CD4-positive, alpha-beta T cell treated with Interleukin-6 at 100 ng/mL for 8 hours (primary cell): ENCODE data around the gene CEP131.
"Not testable (repeated sequence)": the region's sequence is repeated elsewhere in the genome, so short reads cannot be mapped to it uniquely, and the experiment has no call there.

ENCODE experiments used
- DNase-seq: peaks from one replicate; pipeline ENCODE4 v3.0.0-alpha.2; 2020; ENCODE audit warnings: mixed read lengths, low spot score

Gene CEP131

GRCh38 chr17:81238815-81239713, 16.3 kb upstream of the CEP131 start, which contains the start of the genes NDUFAF8 and TEPSIN:
Gene NDUFAF8 (plus strand): TSS chr17:81239318. CDS start chr17:81239364, 46 bp downstream.
Gene TEPSIN (minus strand): TSS chr17:81239055. CDS start chr17:81239033, 22 bp downstream.
- DNase-seq, result peak; percentile 97

- no peak for DNase-seq
Observed at GRCh38 chr17:81238490-81238814, 15.7 kb upstream of the CEP131 start.

GRCh38 chr17:81237591-81238489, 15.1 kb upstream of the CEP131 start:
- DNase-seq, result no peak

DNA sequence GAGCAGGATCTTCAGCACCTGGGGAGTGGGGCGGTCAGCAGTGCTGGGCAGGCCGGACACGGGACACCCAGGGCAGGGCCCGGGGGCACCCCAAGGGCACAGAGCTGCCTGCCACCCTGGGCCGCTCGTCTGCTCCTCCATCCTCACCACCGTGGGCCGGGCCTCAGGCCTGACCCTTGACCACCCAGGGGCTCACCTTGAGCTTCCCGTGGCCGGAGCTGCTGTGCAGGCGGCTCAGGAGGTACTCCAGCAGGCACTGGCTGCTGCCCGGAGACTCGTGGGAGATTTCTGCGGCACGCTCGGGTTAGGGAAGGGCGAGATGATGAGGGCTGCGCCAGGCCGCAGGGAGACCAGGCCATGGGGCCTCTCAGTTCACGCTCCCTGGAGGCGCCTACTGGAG, 14.0 kb upstream of the CEP131 start:
- no peak for DNase-seq

- DNase-seq, result no peak
Observed at GRCh38 chr17:81235822-81236740, 13.3 kb upstream of the CEP131 start.

- no peak for DNase-seq
Observed at GRCh38 chr17:81234940-81235821, 12.4 kb upstream of the CEP131 start.

DNA sequence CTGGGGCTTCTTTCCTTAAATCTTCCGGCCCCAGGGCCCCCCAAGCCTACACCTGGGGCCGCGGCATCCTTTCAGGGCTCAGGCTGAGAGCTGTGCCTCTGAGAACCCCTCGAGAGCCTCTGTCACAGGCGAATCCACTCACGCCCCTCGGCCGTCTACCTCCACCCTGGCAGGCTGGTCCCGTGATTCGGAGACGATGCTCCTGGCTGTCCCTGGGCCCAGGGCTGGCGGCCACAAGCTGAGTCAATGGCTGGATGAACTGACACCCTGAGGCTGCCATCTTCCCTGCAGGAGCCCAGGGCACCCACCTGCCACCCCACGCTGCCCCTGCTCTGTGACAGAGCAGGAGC, 11.7 kb upstream of the CEP131 start:
- no peak for DNase-seq

GRCh38 chr17:81233811-81234505, 11.2 kb upstream of the CEP131 start:
- DNase-seq, result no peak

DNA sequence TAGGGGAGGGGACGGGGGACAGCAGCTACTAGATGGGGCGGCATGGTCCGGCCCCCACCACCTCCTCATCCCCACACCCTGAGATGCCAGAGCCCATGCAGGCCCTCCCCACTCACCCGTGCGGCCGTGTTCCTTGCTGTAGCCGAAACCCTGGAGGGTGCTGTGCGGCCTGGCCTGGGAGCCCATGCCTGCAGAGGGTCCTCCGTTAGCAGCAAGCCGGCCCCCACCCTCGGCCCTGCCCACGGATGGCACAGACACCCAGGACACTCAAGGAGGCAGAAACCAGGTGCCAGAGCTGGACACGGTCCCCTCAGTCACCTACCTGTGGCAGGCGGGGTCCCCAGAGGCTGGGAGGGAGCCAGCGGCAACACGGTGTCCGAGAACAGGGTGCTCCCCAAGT, 10.6 kb upstream of the CEP131 start:
- no peak for DNase-seq

DNA sequence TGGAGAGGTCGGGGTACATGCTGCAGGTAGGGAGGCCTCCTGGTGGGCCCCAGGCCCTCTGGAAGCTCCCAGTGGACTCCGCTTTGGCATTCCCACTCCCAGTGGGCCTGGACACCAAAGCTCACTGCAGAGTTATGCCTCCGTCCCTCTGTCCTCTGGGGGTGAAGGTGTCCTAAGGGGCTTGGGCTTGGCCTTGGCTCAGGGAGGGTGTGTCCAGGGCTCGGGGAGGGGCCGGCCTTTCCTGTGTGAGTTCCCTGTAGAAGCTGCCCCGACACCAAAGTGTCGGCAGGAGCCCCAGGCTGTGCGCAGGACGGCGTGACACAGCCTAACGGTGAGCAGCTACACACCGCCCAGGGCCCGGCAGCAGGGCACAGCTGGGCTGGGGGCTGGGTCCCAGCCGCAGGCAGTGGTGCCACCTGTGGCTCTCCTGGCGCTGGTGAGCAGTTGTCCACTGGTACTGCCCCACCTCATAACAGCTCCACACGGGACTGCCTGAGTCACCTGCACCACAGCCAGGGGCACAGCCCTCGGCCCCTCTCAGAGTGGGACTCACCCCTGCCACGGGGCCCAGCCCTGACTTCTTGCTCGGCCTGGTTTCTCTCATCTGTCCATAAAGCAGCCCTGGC, 10.0 kb upstream of the CEP131 start:
- no peak for DNase-seq

- DNase-seq, result no peak
Observed at GRCh38 chr17:81231766-81232581, 9.2 kb upstream of the CEP131 start.

DNA sequence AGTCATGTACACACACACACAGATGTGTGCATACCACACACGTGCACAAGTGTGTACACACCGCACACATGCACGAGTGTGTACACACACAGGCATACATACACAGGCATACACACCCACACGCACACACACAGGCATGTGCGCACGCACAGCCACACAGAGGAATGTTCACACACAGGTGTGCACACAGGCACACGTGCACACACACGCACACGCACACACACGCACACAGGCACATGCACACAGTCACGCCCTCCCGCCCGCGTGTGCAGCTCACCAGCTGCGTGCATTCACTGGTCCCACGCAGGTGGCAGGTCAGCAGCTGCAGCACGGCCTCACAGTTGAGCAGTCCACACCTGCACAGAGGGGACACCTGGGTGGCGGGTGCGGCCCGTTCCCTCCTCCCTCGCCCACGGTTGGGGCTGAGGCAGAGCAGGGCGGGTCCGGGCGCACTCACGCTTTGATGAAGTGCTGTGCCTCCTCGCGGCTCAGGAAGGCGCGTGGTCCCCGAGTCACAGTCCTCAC, 8.4 kb upstream of the CEP131 start:
- DNase-seq, result no peak

- DNase-seq, result no peak
Observed at GRCh38 chr17:81230043-81230820, 7.5 kb upstream of the CEP131 start.

DNA sequence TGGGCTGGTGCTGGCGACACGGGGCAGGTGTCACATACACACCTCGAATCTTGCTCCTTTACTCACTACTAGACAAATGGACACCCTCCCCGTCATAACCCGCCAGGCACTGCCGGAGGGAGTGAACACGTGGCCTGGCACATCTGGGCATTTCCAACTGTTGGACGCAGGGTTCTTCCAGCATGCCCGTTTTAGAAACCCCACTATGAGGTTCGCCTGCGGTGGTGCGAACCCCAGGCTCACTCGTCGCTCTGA, 6.8 kb upstream of the CEP131 start:
- no peak for DNase-seq

DNA sequence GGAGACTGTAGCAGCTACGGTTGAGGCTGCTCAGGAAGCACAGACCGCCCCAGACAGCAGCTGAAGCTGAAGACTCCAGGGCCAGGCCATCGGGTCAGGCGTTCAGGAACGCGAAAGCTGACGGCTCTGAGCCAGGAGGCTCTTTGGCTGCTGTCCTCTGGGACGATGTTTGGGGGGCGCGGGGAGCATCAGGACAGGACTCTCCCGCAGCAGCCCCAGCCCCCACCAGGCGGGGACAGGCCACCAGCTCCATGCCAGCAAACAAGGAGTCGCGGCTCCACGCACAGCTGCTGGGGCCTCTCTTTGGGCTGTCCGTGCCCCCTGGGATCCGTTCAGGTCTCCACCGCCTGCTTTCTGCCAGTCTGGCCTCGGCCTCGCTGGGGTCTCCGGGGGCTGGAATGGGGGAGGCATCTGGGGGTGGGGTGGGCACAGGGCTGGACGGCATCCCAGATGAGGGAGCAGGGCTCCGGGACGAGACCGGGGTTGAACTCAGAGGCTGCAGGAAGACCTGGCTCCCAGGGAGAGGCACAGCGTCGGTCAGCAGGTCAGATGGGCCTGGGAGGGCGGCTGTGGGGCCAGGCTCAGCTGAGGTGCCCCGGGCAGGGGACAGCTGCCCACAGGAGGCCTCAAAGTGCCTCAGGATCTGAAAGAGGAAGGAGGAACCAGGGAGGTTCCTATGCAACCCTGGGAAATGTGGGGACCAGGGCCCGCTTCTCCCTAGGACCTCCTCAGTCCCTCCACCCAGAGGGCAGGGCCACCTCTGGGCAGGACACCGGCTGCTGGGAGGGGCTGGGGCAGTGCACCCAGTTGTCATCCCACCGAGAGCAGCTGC, 6.3 kb upstream of the CEP131 start:
- no peak for DNase-seq

GRCh38 chr17:81228420-81228819, 5.7 kb upstream of the CEP131 start:
- DNase-seq, result no peak

- DNase-seq, result not testable (repeated sequence)
Observed at GRCh38 chr17:81227630-81228029, 4.9 kb upstream of the CEP131 start.
